A673 (cell line): Measurements from ENCODE around the gene FMNL1. TPM values are rescaled to one million over a fixed set of nuclear protein-coding genes. Genes with fewer than 3 reads are reported as not detected.

Source experiments
- BruUV-seq: library from RNA; stranded (reverse); fragments of 400-500 nt; replicated peaks from 2 replicates; lab custom pipeline; 2021; lab: Mats Ljungman, UMichigan
- CTCF ChIA-PET: fragments of 300-600 bp; sonication (Branson Sonifier 250); formaldehyde crosslinking; loops from one replicate; lab custom pipeline; 2022; ENCODE audit warnings: antibody characterized with exemption; lab: Charles Lee
- POLR2A ChIA-PET: fragments of 300-600 bp; sonication (Branson Sonifier 250); formaldehyde crosslinking; loops from one replicate; lab custom pipeline; 2022; ENCODE audit warnings: antibody characterized with exemption; ENCODE audit not compliant: low non-redundant PET; lab: Charles Lee
- DNase-seq: peaks from one replicate; pipeline ENCODE4 v3.0.0-alpha.2; 2015; ENCODE audit warnings: low spot score
- H3K27ac ChIP-seq: fragments of 200-600 bp; sonication (generic); 2 replicates; pipeline ENCODE4 v1.5.1; 2016; ENCODE audit warnings: mixed run types, low read depth, mild to moderate bottlenecking, mixed read lengths, antibody characterized with exemption, low read length; ENCODE audit not compliant: poor library complexity, severe bottlenecking
- H3K27me3 ChIP-seq: fragments of 200-600 bp; sonication (generic); replicated peaks from 2 replicates; pipeline ENCODE4 v1.6.1; 2017; ENCODE audit warnings: mixed run types, low read depth, mild to moderate bottlenecking, mixed read lengths, antibody characterized with exemption, low read length; ENCODE audit not compliant: insufficient read depth, poor library complexity
- H3K36me3 ChIP-seq: fragments of 200-600 bp; sonication (generic); 2 replicates; pipeline ENCODE4 v1.6.1; 2016; ENCODE audit warnings: mixed run types, mild to moderate bottlenecking, mixed read lengths, antibody characterized with exemption, low read length; ENCODE audit not compliant: insufficient read depth, poor library complexity, severe bottlenecking
- H3K4me1 ChIP-seq: fragments of 200-600 bp; sonication (generic); 2 replicates; pipeline ENCODE4 v1.6.1; 2017; ENCODE audit warnings: mixed run types, mild to moderate bottlenecking, mixed read lengths, antibody characterized with exemption, low read length; ENCODE audit not compliant: insufficient read depth, poor library complexity, severe bottlenecking
- H3K4me3 ChIP-seq: fragments of 200-600 bp; sonication (generic); 2 replicates; pipeline ENCODE4 v1.5.1; 2016; ENCODE audit warnings: low read depth, mixed run types, mild to moderate bottlenecking, mixed read lengths, low read length; ENCODE audit not compliant: poor library complexity, severe bottlenecking
- H3K9me3 ChIP-seq: fragments of 200-600 bp; sonication (generic); 2 replicates; pipeline ENCODE4 v1.6.1; 2016; ENCODE audit warnings: mixed run types, low read depth, mild to moderate bottlenecking, mixed read lengths, antibody characterized with exemption, low read length; ENCODE audit not compliant: poor library complexity, severe bottlenecking
- CTCF ChIP-seq: fragments of 300-800, 200-600 bp; sonication (generic); conservative IDR thresholded peaks from 2 replicates; pipeline ENCODE4 v1.5.1; 2017; ENCODE audit warnings: low read depth, mild to moderate bottlenecking, antibody characterized with exemption, low read length, moderate library complexity, mixed read lengths
- EZH2 ChIP-seq: fragments of 200-600 bp; sonication (generic); IDR thresholded peaks from 2 replicates; pipeline ENCODE4 v1.6.1; 2017; ENCODE audit warnings: borderline replicate concordance, low read depth, mild to moderate bottlenecking, mixed read lengths, antibody characterized with exemption, low read length; ENCODE audit not compliant: poor library complexity, severe bottlenecking
- intact Hi-C: fragments of 100-400 bp; cut with micrococcal nuclease; formaldehyde crosslinking; loops from one replicate; pipeline ENCODE4 v1.10.0; 2022; ENCODE audit not compliant: unreplicated experiment
- total RNA-seq: library from RNA; stranded (reverse); gene quantifications from 2 replicates; pipeline ENCODE4 v1.2.3, GENCODE V29; 2021

Gene FMNL1
- total RNA-seq, 1 experiment from 2014 or later = 1.0 TPM

GRCh38 chr17:45228763-45229539 is 7.3 kb downstream of the FMNL1 start:
- ChIA-PET POLR2A (no interaction called here), CTCF (interaction anchor here (0.6 kb wide), 1 partner anchor 71 kb away, joined by 3 read pairs; no protein-coding TSS in a partner anchor)
- intact Hi-C loops = no loop called here
- peaks cover 5% of the 10 kb centered on the region for H3K4me1 ChIP-seq
- no peaks in the 10 kb centered on the region for H3K36me3 ChIP-seq
- TF ChIP-seq CTCF (no peak), EZH2 (no peak)
- no peaks in the 10 kb centered on the region for H3K27me3 ChIP-seq
- peak overlapping the region; percentile 37 for H3K27ac ChIP-seq
- H3K9me3 ChIP-seq = no peaks in the 10 kb centered on the region
- H3K4me3 ChIP-seq = no peak overlapping the region
- no TSS peak for BruUV-seq
- peak; percentile 42 for DNase-seq

- Histone ChIP-seq H3K4me1 (peaks cover 5% of the 10 kb centered on the region), H3K27me3 (no peaks in the 10 kb centered on the region), H3K9me3 (no peaks in the 10 kb centered on the region), H3K36me3 (no peaks in the 10 kb centered on the region), H3K27ac (no peak overlapping the region), H3K4me3 (no peak overlapping the region)
- TF ChIP-seq CTCF (no peak), EZH2 (no peak)
- intact Hi-C loops = no loop called here
- no TSS peak for BruUV-seq
- ChIA-PET CTCF (interaction anchor here (0.6 kb wide), 1 partner anchor 26 kb away, joined by 7 read pairs; no protein-coding TSS in a partner anchor), POLR2A (no interaction called here)
- DNase-seq = no peak
Observed at GRCh38 chr17:45229681-45230409, 8.2 kb downstream of the FMNL1 start.

GRCh38 chr17:45230410-45230786 is 8.7 kb downstream of the FMNL1 start:
- Histone ChIP-seq H3K9me3 (no peaks in the 10 kb centered on the region), H3K4me1 (peaks cover 5% of the 10 kb centered on the region), H3K27me3 (no peaks in the 10 kb centered on the region), H3K27ac (no peak overlapping the region), H3K36me3 (no peaks in the 10 kb centered on the region), H3K4me3 (no peak overlapping the region)
- BruUV-seq = no TSS peak
- intact Hi-C loops = no loop called here
- ChIA-PET CTCF (interaction anchor here (0.6 kb wide), 1 partner anchor 27 kb away, joined by 7 read pairs; no protein-coding TSS in a partner anchor), POLR2A (interaction anchor here (0.5 kb wide), 1 partner anchor 335 kb away, joined by 12 read pairs; no protein-coding TSS in a partner anchor)
- DNase-seq = no peak
- TF ChIP-seq CTCF (no peak), EZH2 (no peak)
